HL-60 (cell line): ENCODE data around the gene CRYBG2.

Source experiments
- GABPA ChIP-seq: IDR thresholded peaks from 2 replicates; pipeline ENCODE4 v1.6.1; 2012; ENCODE audit warnings: low read depth
- POLR2AphosphoS5 ChIP-seq: IDR thresholded peaks from 2 replicates; pipeline ENCODE4 v1.6.1; 2012; ENCODE audit warnings: low read depth
- TF ChIP-seq, protein P1 (sequence below): IDR thresholded peaks from 2 replicates; pipeline ENCODE4 v1.6.1; 2012; ENCODE audit warnings: low read depth; ENCODE audit not compliant: insufficient replicate concordance
- TF ChIP-seq, protein P2 (sequence below): IDR thresholded peaks from one replicate; pipeline ENCODE4 v1.5.1; 2011; ENCODE audit warnings: low read length, control low read depth, inconsistent platforms; ENCODE audit not compliant: insufficient read depth

DNA sequence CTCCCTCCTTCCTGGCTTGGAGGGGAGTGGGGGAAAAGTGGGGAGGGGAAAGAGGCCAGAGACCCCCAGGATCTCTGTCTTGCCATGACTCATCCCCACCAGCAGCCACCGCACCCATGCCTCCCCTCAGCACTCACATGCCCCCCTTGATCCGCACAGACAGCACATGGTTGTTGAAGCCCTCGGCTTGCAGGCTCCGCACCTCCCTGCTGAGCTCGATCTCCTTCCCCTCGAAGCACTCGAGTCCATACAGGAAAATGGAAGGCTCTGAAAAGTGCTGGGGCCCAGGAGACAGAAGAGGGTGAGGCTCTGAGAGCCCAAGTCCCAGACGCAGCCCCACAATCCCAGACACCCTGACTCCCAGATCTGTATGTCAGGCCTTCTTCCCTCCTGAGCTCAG, 25.3 kb downstream of the CRYBG2 start:
- TF ChIP-seq POLR2AphosphoS5 (no peak), GABPA (no peak)
- TF ChIP-seq, protein P1, sequence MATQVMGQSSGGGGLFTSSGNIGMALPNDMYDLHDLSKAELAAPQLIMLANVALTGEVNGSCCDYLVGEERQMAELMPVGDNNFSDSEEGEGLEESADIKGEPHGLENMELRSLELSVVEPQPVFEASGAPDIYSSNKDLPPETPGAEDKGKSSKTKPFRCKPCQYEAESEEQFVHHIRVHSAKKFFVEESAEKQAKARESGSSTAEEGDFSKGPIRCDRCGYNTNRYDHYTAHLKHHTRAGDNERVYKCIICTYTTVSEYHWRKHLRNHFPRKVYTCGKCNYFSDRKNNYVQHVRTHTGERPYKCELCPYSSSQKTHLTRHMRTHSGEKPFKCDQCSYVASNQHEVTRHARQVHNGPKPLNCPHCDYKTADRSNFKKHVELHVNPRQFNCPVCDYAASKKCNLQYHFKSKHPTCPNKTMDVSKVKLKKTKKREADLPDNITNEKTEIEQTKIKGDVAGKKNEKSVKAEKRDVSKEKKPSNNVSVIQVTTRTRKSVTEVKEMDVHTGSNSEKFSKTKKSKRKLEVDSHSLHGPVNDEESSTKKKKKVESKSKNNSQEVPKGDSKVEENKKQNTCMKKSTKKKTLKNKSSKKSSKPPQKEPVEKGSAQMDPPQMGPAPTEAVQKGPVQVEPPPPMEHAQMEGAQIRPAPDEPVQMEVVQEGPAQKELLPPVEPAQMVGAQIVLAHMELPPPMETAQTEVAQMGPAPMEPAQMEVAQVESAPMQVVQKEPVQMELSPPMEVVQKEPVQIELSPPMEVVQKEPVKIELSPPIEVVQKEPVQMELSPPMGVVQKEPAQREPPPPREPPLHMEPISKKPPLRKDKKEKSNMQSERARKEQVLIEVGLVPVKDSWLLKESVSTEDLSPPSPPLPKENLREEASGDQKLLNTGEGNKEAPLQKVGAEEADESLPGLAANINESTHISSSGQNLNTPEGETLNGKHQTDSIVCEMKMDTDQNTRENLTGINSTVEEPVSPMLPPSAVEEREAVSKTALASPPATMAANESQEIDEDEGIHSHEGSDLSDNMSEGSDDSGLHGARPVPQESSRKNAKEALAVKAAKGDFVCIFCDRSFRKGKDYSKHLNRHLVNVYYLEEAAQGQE = no peak
- TF ChIP-seq, protein P2, sequence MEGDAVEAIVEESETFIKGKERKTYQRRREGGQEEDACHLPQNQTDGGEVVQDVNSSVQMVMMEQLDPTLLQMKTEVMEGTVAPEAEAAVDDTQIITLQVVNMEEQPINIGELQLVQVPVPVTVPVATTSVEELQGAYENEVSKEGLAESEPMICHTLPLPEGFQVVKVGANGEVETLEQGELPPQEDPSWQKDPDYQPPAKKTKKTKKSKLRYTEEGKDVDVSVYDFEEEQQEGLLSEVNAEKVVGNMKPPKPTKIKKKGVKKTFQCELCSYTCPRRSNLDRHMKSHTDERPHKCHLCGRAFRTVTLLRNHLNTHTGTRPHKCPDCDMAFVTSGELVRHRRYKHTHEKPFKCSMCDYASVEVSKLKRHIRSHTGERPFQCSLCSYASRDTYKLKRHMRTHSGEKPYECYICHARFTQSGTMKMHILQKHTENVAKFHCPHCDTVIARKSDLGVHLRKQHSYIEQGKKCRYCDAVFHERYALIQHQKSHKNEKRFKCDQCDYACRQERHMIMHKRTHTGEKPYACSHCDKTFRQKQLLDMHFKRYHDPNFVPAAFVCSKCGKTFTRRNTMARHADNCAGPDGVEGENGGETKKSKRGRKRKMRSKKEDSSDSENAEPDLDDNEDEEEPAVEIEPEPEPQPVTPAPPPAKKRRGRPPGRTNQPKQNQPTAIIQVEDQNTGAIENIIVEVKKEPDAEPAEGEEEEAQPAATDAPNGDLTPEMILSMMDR = no peak
